GM19328 (cell line): ENCODE results near the gene FRMD1.
"Not testable (repeated sequence)": the region's sequence is repeated elsewhere in the genome, so short reads cannot be mapped to it uniquely, and the experiment has no call there.

Experiments
- ATAC-seq: cut with Tn5 transposase; IDR thresholded peaks from one replicate; pipeline ENCODE4 v1.9.1; 2021; ENCODE audit warnings: mild to moderate bottlenecking, moderate library complexity; ENCODE audit not compliant: unreplicated experiment

The FRMD1 gene

DNA sequence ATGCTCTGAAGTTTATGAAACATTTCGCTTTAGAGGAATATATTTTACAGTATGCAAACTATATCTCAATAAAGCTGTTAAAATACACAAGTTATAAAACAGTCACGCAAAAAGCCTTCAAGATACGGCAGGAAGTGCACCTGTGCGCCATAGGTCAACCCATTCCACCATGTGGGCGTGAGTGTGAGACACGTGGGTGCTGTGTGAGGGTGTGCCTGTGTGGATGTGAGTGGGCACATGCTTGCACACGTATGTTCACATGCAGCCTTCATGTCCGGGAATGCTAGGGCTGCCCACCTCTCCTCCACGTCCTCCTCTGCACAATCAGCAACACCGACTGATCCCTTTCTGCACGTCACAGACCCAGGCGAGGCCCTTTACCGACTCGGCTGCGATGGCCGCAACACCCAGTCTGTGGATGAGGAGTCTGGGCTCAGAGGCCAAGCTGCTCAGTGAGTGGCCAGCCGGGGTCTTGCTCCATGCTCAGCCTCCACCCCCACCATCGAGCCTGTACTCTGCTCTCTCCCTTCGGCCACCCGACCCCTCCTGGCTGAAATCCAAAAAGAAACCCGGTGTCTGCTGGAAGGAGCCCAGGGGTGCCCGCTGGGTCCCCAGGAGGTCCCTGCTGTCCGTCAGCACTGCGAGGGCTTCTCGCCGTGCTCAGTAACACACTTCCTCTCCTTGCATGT, 3.0 kb upstream of the FRMD1 start:
- ATAC-seq = no peak

- no peak for ATAC-seq
Observed at GRCh38 chr6:168080393-168081077, 1.5 kb upstream of the FRMD1 start.

GRCh38 chr6:168078175-168078942, 653 bp downstream of the FRMD1 start:
- no peak for ATAC-seq

DNA sequence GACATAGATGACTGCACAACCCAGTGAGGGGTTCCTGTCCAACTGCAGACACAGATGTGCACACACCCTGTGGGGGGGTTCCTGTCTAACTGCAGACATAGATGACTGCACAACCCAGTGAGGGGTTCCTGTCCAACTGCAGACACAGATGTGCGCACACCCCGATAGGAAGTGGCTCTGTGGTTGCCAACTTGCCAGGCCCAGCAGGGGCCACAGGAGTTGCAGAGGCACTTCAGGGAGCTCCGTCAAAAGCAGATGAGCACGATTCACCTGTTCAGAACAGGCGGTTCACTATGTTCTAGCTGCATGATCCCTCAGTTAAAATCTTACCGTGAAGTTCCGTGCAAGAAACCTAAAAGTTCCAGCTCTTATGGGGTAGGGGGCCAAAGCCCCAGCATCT, 1.6 kb downstream of the FRMD1 start:
- not testable (repeated sequence) for ATAC-seq

DNA sequence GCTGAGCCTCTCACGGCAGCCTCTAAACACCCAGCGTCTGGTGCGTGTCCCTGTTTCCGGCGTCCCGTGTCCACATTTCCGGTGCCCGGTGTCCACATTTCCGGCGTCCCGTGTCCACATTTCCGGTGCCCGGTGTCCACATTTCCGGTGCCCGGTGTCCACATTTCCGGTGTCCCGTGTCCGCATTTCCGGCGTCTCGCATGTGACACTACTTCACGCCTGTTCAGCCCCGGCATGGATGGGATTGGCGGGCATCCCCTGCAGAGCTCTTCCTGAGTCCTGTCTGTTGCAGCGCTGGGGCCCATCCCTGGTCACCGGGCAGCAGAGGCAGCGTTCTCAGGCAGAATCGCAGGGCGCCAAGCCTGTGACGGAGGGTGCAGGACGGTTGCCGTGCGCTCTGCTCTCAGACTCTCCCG, 3.2 kb downstream of the FRMD1 start:
- no peak for ATAC-seq

DNA sequence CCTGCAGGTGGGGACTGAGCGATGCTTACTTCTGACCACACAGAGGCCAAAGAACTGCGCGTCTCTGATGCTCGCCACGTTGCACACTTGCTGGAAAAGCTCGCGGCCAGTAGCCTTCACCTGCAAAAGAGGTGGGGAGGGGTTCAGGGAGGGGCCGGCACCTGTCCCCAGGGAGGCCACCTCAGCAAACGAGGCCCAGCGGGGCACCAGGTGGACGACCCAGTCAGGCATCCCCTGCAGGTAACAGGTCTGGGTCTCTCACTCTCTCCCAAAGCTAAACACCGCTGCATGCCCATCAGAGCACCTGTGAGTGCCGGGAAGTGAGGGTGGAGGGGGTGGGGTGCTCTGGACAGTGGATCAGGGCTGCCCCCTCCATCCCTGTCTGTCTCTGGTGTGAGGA, 3.8 kb downstream of the FRMD1 start:
- ATAC-seq = no peak

- no peak for ATAC-seq
Observed at GRCh38 chr6:168073937-168074730, 4.9 kb downstream of the FRMD1 start.

- no peak for ATAC-seq
Observed at GRCh38 chr6:168072730-168073129, 6.3 kb downstream of the FRMD1 start.

GRCh38 chr6:168072261-168072660, 6.8 kb downstream of the FRMD1 start:
- ATAC-seq = no peak

- no peak for ATAC-seq
Observed at GRCh38 chr6:168071620-168072019, 7.4 kb downstream of the FRMD1 start.

GRCh38 chr6:168070804-168071203, 8.2 kb downstream of the FRMD1 start:
- ATAC-seq = no peak

GRCh38 chr6:168067081-168067759, 11.8 kb downstream of the FRMD1 start:
- no peak for ATAC-seq

- no peak for ATAC-seq
Observed at GRCh38 chr6:168064226-168064807, 14.7 kb downstream of the FRMD1 start.

- ATAC-seq = no peak
Observed at GRCh38 chr6:168063431-168063830, 15.6 kb downstream of the FRMD1 start.

GRCh38 chr6:168062346-168063289, 16.4 kb downstream of the FRMD1 start:
- no peak for ATAC-seq

DNA sequence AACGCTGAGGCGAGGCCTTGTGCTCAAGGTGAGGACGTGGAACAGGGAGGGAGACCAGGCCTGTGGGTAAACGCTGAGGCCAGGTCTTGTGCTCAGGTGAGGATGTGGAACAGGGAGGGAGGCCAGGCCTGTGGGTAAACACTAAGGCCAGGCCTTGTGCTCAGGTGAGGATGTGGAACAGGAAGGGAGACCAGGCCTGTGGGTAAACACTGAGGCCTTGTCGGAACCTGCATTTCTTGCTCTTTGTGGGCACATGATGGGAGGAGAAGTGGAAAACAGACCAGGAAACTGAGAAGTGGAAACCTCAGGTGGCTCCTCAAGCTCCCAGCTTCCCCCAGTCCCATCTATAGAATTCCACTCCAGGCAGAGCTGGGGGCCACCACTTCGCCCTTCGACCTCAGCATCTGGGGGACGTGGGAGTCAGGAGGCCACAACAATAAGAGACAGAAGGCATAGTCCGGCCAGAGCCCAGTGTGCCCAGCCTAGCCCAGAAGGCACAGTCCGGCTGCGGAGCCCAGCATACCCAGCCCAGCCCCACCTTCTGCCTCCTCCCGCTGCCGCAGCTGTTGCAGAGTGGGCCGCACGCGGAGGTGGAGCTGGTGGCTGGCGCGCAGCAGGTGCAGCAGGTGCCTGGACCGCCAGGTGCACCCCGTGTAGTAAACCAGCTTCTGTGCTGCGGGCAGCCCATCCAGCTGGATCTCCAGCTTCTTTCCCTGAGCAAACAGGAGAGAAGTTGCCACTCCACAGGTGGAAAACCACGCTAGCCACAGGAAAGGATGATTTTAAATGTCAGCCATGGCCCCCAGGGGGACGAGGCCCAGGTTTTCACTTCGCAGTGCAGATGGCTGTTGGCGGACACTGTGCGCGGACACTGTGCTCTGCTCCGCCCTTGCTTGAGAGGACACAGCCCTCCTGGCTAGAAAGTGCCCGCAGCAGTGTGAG, 17.5 kb downstream of the FRMD1 start:
- ATAC-seq = no peak

- ATAC-seq = no peak
Observed at GRCh38 chr6:168060521-168060931, 18.5 kb downstream of the FRMD1 start.
